HG02763 (cell line): ENCODE data around the gene TOX3.
A peak's percentile ranks its signal among the peaks of the same experiment; 100 is the strongest.

Experiments
- ATAC-seq: cut with Tn5 transposase; IDR thresholded peaks from one replicate; pipeline ENCODE4 v1.9.1; 2021; ENCODE audit warnings: mild to moderate bottlenecking, moderate library complexity; ENCODE audit not compliant: unreplicated experiment

TOX3 gene

GRCh38 chr16:52547004-52547833 lies at the start of gene TOX3:
Gene TOX3 (minus strand): TSS chr16:52547143. CDS start chr16:52546723, 420 bp downstream.
- no peak for ATAC-seq

DNA sequence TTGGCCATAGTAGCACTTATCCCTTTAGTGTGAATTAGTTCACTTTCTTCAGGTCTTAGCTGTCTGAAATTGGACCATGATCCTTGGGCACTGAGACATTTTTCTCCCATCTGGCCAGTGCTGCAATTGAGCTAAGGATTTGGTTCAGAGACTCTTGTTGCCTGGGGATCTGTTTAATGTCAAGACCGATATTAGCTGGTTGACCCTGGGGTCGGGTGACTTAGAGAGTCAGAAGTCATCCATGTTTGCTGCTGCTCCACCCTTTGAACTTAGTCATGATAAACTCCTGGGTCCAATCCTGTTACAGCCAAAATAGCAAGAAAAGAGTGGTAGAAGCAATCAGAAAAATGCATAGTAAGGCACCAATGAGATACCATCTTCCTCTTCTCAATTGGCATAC lies 45.8 kb upstream of the TOX3 start:
- ATAC-seq, result no peak

DNA sequence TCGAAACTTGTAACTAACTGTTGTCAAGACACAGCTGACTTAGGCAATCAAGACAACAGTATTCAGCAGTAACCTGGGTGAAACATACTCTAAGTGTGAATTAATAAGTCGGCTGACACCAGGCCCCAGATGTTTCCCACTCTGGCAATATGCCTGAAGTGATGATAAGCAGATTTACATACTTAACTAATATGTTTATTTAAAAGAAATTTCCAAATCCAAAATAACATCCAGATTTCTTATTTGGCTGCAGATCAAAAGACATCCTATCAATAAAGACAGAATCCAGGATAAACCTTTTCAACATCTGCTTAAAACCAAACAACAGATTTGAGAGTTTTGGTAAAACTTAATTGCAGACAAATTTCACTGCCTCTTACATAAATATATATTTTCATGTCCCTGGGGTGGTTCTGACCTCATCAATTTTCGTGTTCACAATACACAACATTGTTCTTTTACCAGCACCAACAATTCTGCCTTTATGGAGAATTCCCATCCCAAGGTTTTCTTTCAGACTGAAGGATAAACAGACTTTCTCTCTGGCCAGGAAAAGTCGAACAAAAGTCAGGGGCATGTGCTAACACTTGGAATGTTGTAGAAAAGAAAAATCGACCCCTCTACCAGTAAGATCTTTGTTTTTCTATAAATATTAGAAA lies 45.1 kb upstream of the TOX3 start:
- no peak for ATAC-seq

DNA sequence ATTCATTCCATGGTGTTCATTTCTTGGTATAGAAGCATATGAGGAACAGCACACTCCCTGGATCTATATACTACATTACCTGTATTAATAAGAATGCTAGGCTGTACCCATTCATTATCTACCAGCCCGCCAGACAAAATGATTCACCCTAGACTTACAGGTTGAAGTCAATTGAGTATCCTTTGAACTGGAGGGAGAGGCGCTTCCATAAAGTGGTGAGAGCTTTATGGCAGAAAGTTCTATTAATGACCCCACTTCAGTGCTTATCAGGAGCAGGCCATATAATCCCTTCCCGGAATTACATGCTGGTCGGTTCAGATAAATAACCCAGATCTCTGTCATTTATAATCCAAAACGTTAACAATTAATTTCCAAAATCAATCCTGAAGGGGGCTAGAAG lies 44.5 kb upstream of the TOX3 start:
- ATAC-seq, result no peak

DNA sequence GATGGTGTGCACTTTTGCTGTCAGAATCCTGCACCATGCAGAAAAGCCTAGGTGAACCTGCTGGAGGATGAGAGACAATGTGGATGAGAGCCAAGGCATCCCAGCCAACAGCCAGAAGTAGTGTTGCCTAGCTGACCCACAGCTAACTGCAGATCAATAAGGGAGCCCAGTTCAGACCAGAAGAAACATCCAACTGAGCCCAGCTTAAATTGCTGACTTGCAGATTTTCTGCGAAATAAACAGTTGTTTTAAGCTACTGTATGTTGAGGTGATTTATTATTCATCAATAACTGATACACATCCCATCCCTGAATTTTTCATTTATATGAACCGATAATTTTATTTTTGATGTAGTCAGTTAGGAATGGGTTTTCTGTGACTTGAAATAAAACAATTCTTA lies 39.2 kb upstream of the TOX3 start:
- no peak for ATAC-seq

GRCh38 chr16:52584354-52585320 lies 37.7 kb upstream of the TOX3 start:
- ATAC-seq, result no peak

GRCh38 chr16:52581530-52581929 lies 34.6 kb upstream of the TOX3 start:
- ATAC-seq, result no peak

- no peak for ATAC-seq
Measured at GRCh38 chr16:52580488-52580887, 33.5 kb upstream of the TOX3 start.

GRCh38 chr16:52578829-52579498 lies 32.0 kb upstream of the TOX3 start:
- ATAC-seq, result no peak

DNA sequence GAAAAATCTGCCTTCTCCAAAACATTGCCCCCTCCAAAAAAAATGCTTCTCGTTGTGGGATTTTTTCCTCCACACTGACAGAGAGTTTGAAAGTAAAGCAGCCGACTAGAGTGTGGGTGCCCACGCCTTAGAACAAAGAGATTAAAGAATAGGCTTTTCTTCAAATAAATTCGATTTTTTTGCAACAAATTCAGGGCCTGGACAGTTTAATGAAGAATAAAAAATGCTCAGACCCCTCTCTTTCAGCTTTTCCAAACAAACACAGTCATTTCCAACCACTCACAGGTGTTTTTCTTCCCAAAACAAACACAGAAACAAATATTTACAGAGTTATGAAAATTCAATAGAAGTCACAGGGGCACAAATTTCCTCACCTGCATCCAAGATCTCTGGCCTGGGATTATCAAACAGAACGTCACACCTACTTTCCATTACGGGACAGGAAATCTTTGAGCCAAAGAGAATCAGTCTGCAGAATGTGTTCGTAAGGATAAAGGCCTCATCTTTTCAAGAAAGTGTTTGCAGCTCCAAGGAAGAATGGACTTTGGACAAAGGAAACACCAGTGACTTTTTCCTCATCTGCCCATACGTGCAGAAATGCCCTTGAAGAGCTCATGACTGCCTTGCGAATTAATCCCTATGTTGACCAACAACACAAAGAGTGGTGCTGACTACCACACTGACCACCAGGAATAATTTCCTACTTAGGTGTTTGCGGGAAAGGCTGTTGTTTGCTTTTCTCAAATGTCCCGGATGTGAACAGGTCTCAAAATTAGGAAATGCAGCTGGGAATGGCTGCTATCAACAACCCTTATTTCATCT lies 31.3 kb upstream of the TOX3 start:
- ATAC-seq, result no peak

DNA sequence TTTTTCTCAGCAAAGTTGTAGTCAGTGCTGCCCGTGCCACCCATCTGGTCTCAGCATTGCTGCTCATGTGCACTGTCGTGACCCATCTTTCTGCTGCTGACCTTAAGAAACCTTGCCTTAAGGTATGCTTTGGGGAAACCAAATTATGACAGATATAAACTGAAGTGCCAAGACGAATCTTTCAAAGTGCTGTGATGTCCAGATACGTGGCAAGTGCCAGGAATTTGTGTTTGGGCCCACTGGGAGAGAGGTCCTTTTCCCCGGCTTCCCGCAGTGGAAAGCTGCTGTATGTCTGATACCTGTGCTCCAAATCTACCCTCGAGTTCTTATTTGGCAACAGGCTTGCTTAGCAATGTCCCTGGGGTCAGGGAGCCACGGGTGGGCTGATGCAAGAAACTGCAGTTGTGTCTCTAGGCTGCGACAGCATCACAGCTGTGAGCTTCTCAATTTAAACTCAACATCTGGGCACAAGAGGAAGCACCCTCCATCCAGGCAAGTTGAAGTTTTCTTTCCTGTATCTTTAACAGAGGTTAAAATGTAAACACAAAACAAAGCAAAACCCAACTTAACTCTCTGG lies 30.3 kb upstream of the TOX3 start:
- no peak for ATAC-seq

DNA sequence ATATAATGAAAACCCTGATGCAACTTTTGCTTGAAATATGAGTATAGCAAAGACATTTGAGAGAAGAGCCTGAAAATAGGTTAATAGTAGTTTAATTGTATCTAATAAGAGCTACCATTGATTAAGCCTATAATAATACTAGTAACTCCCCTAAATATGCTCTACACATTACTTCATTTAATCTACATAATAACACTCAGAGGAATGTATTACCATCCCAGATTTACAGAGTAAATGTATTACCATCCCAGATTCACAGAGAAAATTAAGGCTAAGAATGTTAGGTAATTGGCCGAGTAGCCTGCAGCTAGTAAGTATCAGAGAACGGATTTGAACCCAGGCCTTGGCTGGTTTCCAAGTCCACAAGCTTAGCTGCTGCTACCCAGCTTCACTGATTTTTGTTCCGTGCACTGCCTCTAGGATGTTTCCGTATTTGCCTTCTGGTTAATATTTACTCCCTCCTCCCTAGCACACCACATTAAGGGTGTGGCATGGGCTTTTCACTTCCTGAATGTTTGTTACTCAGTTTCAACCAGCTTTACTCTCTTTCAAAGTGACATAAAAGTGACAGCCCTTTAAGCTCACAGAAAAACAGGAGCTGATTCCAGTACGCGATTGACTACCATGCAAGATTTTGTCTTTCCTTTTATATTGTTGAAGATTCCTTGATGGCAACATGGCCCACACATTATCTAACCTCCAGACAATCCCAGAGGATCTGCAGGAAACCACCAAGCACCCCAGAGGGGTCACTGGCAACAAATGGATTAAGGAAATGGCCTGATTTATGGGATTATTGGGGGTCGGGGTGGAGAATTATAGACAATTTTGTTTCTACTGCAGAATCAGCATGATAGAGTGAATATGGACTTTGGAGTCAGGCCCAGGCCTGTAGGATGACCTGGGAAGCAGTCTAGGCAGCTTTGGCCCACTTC lies 26.7 kb upstream of the TOX3 start:
- ATAC-seq, result peak; percentile 93

DNA sequence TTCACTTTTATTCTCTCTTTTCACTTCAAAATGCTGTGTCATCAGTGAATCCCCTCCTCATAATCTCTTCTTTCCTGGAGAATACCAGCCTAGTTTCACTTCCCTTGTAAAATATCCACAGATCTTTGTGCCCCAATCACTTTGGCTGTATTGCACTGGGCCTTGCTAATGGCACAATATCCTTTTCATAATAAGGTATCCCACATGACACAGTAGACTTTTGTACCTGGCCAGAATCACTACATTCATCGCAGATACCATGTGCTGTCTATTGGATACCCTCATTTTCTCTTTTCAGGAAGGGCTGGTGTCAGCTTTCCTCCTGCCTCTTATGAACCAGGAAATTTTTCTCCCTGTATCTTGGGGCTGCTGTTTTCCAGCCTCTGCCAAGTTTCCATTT lies 25.7 kb upstream of the TOX3 start:
- ATAC-seq, result no peak

GRCh38 chr16:52570495-52571091 lies 23.6 kb upstream of the TOX3 start:
- ATAC-seq, result no peak

DNA sequence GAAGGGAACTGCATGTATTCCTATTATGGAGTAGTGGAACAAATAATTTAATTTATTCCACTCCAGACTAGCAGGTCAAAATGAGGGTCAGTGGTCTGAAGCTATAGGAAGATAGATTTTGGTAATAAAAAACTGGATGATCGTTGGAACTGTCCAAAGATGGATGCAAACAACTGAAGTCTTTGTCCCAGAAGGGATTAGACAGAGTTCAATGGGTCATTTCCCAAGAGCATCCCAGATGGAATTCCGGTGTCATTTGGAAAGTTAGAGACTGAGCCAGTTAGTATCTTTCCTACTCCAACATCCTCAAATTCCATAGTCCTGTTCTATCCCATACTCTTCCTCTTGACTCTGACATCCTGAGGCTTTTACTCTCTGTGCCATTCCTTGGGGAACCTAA lies 22.8 kb upstream of the TOX3 start:
- no peak for ATAC-seq

GRCh38 chr16:52568983-52569690 lies 22.2 kb upstream of the TOX3 start:
- ATAC-seq, result no peak

DNA sequence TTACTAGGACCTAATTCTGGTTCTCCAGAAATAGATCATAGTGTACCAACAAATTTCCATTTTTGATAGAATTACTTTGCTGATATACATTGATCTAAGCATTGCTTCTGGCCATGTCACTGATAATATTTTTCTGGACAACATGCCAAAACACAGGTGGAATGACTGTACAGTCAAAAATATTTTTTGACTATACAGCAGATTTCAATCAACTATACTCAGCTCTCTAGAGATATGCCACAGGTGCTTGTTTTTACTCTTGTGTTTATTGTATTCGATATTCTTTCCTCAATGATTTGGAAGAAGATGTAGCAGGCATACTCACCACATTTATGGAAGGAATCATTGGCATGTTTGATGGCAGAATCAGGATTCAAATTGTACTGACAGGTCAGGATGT lies 21.6 kb upstream of the TOX3 start:
- no peak for ATAC-seq
